ENCODE measurements around the gene HS3ST2. TPM values are rescaled to one million over a fixed set of nuclear protein-coding genes. Genes with fewer than 3 reads are reported as not detected.

The HS3ST2 gene
- total and polyA plus RNA-seq, 2 donors (not counting 3 experiments of a cell fraction or from before 2014, with no cell fraction given): not detected

- dilution Hi-C loops (cut with MboI; ENCODE audit: extremely low pct_ligation_motif_present, low sequenced_read_pairs) (no loop called here), intact Hi-C loops (cut with micrococcal nuclease) (no loop called here)
- Histone ChIP-seq H3K4me2 (ENCODE audit: insufficient read depth, low read length) (no peak overlapping the region), H3K9ac (replicated peaks; ENCODE audit: extremely low read depth, insufficient read depth, low read length) (no peak overlapping the region), H3K9me3 (replicated peaks; ENCODE audit: control insufficient read depth, insufficient read depth, low read length) (no peaks in the 10 kb centered on the region), H3K36me3 (ENCODE audit: control insufficient read depth in 2 of 2, extremely low read depth in 1 of 2, insufficient read depth in 2 of 2, low read length in 2 of 2) (no peaks in the 10 kb centered on the region), H4K20me1 (replicated peaks; ENCODE audit: control insufficient read depth, extremely low read depth, insufficient read depth, low read length) (no peaks in the 10 kb centered on the region), H3K4me1 (ENCODE audit: control insufficient read depth, extremely low read depth, insufficient read depth, low read length) (peaks cover 9% of the 10 kb centered on the region), H3K27me3 (ENCODE audit: control insufficient read depth in 2 of 2, insufficient read depth in 2 of 2, low read length in 2 of 2) (peaks cover 0 to 7% of the 10 kb centered on the region in 2 experiments), H3K79me2 (ENCODE audit: control insufficient read depth, insufficient read depth, low read length) (no peaks in the 10 kb centered on the region), H3K4me3 (replicated peaks in 1 of 3; ENCODE audit: insufficient read depth in 1 of 3, low read depth in 1 of 3, low read length in 3 of 3) (no peak overlapping the region), H3K9me1 (replicated peaks; ENCODE audit: control insufficient read depth, extremely low read depth, insufficient read depth, low read length) (no peaks in the 10 kb centered on the region), H3K27ac (ENCODE audit: insufficient read depth, low read depth, low read length) (no peak overlapping the region), H2AFZ (ENCODE audit: low read depth, low read length) (no peak overlapping the region)
- ChIA-PET POLR2A (no interaction called here), CTCF (interaction anchor here (1.0 kb wide), 1 partner anchor 30 kb away, joined by 4 read pairs; no protein-coding TSS in a partner anchor)
- FAIRE-seq (no peak), DNase-seq (ENCODE audit: low read depth, low spot score) (no peak)
- TF ChIP-seq GATA2 (IDR thresholded peaks at IDR 0.05; ENCODE audit: insufficient read depth, insufficient read length, low read depth, low read length): no peak
- TF ChIP-seq POLR2AphosphoS5 (IDR thresholded peaks at IDR 0.05; ENCODE audit: insufficient read depth, low read depth, low read length): no peak
- TF ChIP-seq MYC (IDR thresholded peaks at IDR 0.05; ENCODE audit: low read depth, low read length): no peak
- no peak for TF ChIP-seq EZH2 (IDR thresholded peaks at IDR 0.05; ENCODE audit: borderline replicate concordance, low read depth, low read length, severe bottlenecking)
- no peak for TF ChIP-seq FOS (IDR thresholded peaks at IDR 0.05; ENCODE audit: borderline replicate concordance, insufficient read depth, low read length)
- no peak for TF ChIP-seq JUN (IDR thresholded peaks at IDR 0.05; ENCODE audit: borderline replicate concordance, insufficient read depth, insufficient read length, low read depth)
- TF ChIP-seq, protein P1, sequence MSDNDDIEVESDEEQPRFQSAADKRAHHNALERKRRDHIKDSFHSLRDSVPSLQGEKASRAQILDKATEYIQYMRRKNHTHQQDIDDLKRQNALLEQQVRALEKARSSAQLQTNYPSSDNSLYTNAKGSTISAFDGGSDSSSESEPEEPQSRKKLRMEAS (IDR thresholded peaks at IDR 0.05; ENCODE audit: insufficient read depth, insufficient read length): no peak
- TF ChIP-seq, protein P2, sequence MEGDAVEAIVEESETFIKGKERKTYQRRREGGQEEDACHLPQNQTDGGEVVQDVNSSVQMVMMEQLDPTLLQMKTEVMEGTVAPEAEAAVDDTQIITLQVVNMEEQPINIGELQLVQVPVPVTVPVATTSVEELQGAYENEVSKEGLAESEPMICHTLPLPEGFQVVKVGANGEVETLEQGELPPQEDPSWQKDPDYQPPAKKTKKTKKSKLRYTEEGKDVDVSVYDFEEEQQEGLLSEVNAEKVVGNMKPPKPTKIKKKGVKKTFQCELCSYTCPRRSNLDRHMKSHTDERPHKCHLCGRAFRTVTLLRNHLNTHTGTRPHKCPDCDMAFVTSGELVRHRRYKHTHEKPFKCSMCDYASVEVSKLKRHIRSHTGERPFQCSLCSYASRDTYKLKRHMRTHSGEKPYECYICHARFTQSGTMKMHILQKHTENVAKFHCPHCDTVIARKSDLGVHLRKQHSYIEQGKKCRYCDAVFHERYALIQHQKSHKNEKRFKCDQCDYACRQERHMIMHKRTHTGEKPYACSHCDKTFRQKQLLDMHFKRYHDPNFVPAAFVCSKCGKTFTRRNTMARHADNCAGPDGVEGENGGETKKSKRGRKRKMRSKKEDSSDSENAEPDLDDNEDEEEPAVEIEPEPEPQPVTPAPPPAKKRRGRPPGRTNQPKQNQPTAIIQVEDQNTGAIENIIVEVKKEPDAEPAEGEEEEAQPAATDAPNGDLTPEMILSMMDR (IDR thresholded peaks at IDR 0.05; ENCODE audit: extremely low read depth in 1 of 2, insufficient read depth in 1 of 2, low read depth in 1 of 2, low read length in 2 of 2): no peak
- no peak for TF ChIP-seq POLR2A (IDR thresholded peaks at IDR 0.05; ENCODE audit: low read depth, low read length)
- BruUV-seq (replicated peaks): no TSS peak
These were observed 115.0 kb downstream of the HS3ST2 start for GRCh38 chr16:22928882-22929435.

All from endothelial cell of umbilical vein (primary cell).